ENCODE measurements around the gene LIN28B. TPM values are rescaled to one million over a fixed set of nuclear protein-coding genes. Genes with fewer than 3 reads are reported as not detected.

LIN28B gene, protein sequence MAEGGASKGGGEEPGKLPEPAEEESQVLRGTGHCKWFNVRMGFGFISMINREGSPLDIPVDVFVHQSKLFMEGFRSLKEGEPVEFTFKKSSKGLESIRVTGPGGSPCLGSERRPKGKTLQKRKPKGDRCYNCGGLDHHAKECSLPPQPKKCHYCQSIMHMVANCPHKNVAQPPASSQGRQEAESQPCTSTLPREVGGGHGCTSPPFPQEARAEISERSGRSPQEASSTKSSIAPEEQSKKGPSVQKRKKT
- total RNA-seq: under 1 TPM in 1 of 4 donors, not detected in 3; 0.14 TPM

DNA sequence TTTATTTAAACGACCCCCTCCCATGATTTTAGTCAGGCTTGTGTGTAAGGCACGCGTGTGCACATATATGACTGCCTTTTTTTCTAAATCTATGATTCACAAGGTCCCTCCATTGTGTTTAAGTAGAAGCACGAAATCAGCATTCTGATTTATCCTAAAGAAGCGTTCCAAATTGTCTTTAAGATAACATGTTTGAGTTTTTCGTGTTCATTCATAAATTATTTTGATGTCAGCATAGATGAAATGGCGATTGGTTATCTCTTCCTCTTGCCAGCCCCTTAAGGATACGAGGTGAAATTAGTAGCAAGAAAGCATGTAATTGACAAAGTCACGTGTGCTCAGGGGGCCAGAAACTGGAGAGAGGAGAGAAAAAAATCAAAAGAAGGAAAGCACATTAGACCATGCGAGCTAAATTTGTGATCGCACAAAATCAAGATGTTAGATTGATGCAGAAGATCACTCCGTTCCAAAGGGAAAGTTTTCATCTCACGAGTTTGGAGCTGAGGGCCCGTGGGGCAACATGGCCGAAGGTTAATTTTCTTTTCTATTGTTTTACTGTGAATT lies at the start of gene LIN28B:
Gene LIN28B (plus strand): TSS at position 377 of the 564 bp plus-strand sequence. CDS start 144 bp downstream, at position 521.
- H3K36me3 ChIP-seq: no peaks in the 10 kb centered on the region
- H3K9me3 ChIP-seq: no peaks in the 10 kb centered on the region
- no peak within 1 kb of the TSS for H3K4me3 ChIP-seq
- intact Hi-C loops (cut with DNase I; ENCODE audit: low total_unique reads): no loop called here
- no peaks in the 10 kb centered on the region for H3K4me1 ChIP-seq
- peaks cover 10 to 85% of the 10 kb centered on the region in 2 donors for H3K27me3 ChIP-seq
- no peak for DNase-seq
- H3K27ac ChIP-seq: no peak within 1 kb of the TSS
- TF ChIP-seq, protein P1, sequence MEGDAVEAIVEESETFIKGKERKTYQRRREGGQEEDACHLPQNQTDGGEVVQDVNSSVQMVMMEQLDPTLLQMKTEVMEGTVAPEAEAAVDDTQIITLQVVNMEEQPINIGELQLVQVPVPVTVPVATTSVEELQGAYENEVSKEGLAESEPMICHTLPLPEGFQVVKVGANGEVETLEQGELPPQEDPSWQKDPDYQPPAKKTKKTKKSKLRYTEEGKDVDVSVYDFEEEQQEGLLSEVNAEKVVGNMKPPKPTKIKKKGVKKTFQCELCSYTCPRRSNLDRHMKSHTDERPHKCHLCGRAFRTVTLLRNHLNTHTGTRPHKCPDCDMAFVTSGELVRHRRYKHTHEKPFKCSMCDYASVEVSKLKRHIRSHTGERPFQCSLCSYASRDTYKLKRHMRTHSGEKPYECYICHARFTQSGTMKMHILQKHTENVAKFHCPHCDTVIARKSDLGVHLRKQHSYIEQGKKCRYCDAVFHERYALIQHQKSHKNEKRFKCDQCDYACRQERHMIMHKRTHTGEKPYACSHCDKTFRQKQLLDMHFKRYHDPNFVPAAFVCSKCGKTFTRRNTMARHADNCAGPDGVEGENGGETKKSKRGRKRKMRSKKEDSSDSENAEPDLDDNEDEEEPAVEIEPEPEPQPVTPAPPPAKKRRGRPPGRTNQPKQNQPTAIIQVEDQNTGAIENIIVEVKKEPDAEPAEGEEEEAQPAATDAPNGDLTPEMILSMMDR (IDR thresholded peaks at IDR 0.05): no peak
- no peak for TF ChIP-seq POLR2A (IDR thresholded peaks at IDR 0.05)

- Histone ChIP-seq H3K36me3 (no peaks in the 10 kb centered on the region), H3K4me3 (no peak overlapping the region), H3K27ac (no peak overlapping the region), H3K9me3 (no peaks in the 10 kb centered on the region), H3K4me1 (no peaks in the 10 kb centered on the region), H3K27me3 (no peaks in the 10 kb centered on the region)
- no peak for DNase-seq
- intact Hi-C loops (cut with DNase I; ENCODE audit: low total_unique reads): no loop called here
- TF ChIP-seq, protein P1 (IDR thresholded peaks at IDR 0.05): no peak
- TF ChIP-seq POLR2A (IDR thresholded peaks at IDR 0.05): no peak
Measured at GRCh38 chr6:104908031-104908887, 48.6 kb upstream of the LIN28B start.

DNA sequence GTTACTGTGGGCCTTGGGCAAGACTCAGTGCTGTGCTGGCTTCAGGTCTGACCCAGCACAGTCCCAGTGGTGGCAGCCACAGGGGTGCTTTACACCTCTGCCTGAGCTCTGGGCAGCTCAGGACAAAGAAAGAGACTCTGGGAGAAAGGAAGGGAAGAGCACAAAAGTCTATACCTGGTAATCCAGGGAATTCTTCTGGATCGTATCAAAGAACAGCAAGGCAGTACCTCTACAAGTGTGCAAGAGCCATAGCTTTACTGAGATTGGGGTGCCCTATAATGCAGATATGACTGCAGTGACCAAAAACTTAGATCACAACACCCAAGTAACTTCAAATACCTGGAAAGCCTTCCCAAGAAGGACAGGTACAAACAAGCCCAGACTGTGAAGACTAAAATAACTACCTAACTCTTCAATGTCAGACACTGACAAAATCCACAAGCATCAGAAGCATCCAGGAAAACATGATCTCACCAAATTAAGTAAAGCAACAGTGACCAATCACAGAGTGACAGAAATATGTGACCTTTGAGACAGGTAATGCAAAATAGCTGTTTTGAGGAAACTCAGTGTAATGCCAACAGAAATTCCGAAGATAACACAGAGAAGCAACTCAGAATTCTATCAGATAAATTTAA lies 47.9 kb upstream of the LIN28B start:
- H3K9me3 ChIP-seq: no peaks in the 10 kb centered on the region
- intact Hi-C loops (cut with DNase I; ENCODE audit: low total_unique reads): no loop called here
- no peak for DNase-seq
- no peaks in the 10 kb centered on the region for H3K4me1 ChIP-seq
- no peaks in the 10 kb centered on the region for H3K36me3 ChIP-seq
- no peak overlapping the region for H3K4me3 ChIP-seq
- TF ChIP-seq, protein P1 (IDR thresholded peaks at IDR 0.05): no peak
- TF ChIP-seq POLR2A (IDR thresholded peaks at IDR 0.05): no peak
- no peak overlapping the region for H3K27ac ChIP-seq
- H3K27me3 ChIP-seq: no peaks in the 10 kb centered on the region

- Histone ChIP-seq H3K9me3 (no peaks in the 10 kb centered on the region), H3K27me3 (no peaks in the 10 kb centered on the region), H3K36me3 (no peaks in the 10 kb centered on the region), H3K4me1 (no peaks in the 10 kb centered on the region), H3K27ac (no peak overlapping the region), H3K4me3 (no peak overlapping the region)
- intact Hi-C loops (cut with DNase I; ENCODE audit: low total_unique reads): no loop called here
- no peak for TF ChIP-seq POLR2A (IDR thresholded peaks at IDR 0.05)
- TF ChIP-seq, protein P1 (IDR thresholded peaks at IDR 0.05): no peak
- no peak for DNase-seq
Measured at GRCh38 chr6:104921896-104922295, 35.0 kb upstream of the LIN28B start.
